GM19455 (cell line): ENCODE data around the gene GJB3.
"Not testable (repeated sequence)": the region's sequence is repeated elsewhere in the genome, so short reads cannot be mapped to it uniquely, and the experiment has no call there.

Source experiments
- ATAC-seq: cut with Tn5 transposase; IDR thresholded peaks from one replicate; pipeline ENCODE4 v1.9.1; 2021; ENCODE audit not compliant: unreplicated experiment

GJB3 gene

DNA sequence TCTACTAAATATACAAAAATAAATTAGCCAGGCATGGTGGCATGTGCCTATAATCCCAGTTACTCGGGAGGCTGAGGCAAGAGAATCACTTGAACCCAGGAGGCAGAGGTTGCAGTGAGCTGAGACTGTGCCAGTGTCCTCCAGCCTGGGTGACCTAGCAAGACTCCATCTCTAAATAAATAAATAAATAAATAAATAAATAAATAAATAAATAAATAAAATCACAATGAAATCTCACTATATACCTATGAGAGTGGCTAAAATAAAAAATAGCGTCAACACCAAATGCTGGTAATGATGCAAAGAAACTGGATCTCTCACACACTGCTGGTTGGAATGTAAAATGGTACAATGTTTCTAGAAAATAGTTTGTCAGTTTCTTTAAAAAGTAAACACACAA lies 37.8 kb downstream of the GJB3 start:
- not testable (repeated sequence) for ATAC-seq

DNA sequence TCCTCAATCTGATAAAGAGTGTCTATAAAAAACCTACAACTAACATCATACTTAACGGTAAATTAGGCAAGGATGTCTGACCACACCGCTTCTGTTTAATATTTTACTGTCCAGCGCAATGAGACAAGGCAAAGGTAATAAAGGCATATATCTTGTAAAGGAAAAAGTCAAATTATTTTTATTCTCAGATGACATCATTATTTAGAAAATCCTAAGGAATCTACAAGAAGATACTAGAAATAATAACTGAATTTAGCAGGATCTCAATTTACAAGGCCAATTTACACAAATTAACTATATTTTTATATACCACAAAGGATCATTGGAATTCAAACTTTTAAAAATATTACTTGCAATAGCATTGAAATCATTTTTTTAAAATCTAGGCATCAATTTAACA lies 41.2 kb downstream of the GJB3 start:
- ATAC-seq = no peak

DNA sequence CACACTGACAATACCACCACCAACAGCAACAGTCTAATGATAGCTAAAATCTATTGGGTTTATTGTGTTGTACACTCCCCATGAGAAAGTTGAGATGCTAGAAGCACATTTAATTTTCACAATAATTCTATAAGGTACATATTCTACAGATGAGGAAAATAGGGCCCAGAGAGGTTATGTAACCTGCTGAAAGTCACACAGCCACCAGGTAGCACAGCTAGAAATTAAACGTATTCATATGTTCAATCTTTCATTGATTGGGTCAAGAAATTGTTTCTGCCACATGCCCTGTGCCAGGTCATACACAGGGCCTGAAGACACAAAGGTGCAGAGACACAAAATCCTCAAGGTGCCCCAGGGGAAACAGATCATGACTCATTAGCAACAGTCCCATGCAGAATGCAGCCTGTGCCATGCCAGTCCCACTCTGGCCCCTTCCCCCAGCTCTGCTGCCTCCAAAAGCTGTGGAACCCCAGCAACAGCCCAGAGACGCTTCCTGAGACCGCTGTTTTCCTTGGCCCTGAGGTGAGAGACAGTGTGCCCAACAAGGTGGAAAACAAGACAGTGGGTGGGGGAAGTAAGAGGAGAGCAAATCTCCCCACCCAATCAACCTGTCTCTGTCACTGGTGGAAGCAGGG lies 43.9 kb downstream of the GJB3 start:
- no peak for ATAC-seq

DNA sequence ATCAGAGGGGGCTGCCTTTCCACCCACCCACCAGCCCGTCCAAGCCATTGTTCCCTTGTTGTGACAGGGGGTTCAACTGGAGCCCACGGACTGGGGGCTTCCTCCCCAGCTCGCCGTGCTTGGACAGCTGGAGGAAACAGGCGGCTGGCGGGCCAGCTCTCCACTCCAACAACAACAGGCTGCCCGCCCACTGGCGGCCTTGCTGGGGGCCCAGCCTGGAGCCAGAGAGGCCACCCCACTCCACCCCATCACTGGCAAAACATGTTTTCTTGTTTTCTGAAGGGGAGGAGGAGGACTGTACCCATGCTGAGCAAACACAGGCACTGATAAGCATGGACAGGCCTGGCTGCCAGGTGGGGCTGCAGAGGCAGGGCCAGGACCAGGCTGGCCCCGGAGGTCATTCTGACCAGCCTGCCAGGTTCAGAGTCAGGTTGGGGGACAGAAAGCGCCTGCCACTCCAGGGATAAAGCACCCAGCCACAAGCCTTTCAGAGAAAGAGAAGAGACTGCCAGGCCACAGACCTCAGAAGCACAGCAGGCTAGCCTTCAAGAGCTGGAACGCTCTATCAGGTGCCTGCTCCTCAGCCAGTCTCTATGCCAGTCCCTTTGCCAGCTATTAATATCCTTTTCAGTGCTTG lies 44.6 kb downstream of the GJB3 start:
- no peak for ATAC-seq

DNA sequence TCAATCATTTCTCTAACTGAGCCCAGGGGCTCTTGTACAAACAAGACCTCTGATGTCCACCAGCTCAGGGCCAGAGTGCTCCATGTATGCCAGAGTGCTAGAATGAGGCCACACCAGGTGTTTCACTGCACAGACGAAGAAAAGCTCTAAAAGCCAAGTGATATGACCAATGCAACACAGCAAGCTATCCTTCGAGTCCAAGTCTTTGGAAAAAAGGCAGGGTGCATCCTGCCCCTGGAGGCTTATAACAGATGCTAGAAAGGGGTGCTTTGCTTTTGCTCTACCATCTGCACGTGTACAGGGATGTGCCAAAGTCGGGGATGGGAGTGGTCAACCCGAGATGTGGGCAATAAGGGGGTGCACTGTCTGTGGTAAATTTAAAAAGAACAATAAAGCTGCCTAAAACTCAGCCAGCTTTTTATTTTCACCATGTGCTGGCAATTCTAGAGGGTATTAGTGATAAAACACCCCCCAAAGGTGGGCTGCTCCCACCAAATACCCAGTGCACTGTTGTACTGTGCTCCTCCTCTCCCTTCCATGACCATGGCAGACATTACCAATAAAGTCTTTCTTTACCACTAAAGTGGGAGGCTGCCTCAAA lies 46.4 kb downstream of the GJB3 start:
- ATAC-seq = no peak

DNA sequence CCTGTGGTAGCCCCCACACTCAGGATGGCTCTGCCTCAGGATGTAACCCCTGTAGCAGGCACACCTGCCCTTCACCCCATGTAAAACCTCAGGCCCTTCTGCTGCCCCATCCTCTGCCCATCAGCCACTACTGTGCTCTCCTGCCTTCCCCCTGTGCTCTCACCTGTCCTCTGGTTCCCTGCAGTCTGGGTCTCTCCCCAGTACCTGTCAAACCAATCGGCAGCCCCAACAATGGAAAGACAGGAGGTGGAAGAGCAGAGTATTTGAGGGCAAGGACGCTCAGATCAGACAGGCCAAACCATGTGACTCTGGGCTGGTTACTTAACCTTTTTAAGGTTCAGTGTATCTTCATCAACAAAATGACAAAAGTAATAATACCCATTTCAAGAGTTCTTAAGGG lies 47.6 kb downstream of the GJB3 start:
- no peak for ATAC-seq

DNA sequence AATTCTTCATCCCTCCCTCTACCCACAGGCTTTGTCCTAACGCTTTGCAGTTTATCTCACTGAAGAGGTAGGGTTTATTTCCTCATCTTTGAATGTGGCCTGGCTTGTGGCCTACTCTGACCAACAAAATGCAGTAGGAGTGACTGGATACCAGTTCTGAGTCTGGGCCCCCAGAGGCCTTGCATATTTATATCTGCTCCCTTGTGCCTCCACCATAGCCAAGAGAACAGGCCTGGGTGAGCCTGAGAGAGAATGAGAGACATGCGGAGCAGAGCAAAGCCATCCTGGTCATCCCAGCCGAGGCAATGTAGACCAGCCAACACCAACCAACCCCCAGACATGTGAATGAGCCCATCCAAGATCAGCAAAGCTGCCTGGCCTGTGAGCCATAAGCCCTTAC lies 48.2 kb downstream of the GJB3 start:
- ATAC-seq = no peak

DNA sequence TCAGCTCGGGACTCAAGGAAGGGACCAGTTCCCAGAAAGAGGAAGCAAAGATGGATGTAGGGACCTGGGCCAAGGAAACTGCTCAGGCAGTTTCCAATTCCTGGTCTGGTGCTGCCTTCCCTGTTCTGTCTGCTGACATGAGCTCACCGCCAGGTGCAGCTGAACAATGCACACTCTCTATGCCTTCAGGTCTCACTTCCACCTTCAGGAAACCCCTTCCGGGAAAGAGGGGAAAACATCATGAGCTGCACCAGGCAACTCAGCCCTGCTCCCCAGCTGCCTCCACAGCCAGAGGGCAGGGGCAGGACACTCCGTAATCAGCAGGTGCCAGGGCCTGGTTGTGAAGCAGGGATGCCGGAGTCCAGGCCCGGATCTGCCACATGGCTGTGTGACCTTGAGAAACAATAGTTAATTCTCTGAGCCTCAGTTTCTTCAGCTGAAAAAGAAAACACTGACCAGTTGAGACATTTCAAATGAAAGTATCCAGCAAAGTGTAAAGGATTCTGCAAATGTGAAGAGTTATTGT lies 50.8 kb downstream of the GJB3 start:
- ATAC-seq = no peak

DNA sequence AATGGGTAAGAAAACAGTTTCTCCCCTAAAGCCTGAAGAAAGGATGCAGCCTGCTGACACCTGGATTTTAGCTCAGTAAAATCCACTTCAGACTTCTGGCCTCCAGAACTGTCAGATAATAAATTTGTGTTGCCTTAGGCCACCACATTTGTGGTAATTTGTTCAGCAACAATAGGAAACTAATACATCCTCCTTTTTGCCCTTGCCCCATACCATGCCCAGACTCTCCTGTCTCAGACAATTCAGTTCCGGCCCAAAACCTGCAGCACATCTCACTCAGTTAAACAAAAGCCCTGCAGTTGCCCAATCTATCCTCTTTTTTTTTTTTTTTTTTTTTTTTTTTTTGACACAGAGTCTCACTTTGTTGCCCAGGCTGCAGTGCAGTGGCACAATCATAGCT lies 52.7 kb downstream of the GJB3 start:
- no peak for ATAC-seq
